Measurements from ENCODE around the gene LRP5.

Gene LRP5

DNA sequence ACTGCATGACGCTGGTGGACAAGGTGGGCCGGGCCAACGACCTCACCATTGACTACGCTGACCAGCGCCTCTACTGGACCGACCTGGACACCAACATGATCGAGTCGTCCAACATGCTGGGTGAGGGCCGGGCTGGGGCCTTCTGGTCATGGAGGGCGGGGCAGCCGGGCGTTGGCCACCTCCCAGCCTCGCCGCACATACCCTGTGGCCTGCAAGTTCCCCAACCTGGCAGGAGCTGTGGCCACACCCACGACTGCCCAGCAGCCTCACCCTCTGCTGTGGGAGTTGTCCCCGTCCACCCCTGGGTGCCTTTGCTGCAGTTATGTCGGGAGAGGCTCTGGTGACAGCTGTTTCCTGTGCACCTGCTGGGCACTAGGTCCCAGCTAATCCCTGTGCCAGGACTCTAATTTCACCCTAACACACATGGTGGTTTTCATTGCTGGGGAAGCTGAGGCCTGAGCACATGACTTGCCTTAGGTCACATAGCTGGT is 99.2 kb downstream of the LRP5 start:
- Histone ChIP-seq H3K36me3 (ENCODE audit: low read length) (no peaks in the 10 kb centered on the region), H3K4me2 (ENCODE audit: low read depth, low read length, poor library complexity, severe bottlenecking) (no peak overlapping the region), H3K9me3 (ENCODE audit: insufficient read depth, low read length) (no peaks in the 10 kb centered on the region)

DNA sequence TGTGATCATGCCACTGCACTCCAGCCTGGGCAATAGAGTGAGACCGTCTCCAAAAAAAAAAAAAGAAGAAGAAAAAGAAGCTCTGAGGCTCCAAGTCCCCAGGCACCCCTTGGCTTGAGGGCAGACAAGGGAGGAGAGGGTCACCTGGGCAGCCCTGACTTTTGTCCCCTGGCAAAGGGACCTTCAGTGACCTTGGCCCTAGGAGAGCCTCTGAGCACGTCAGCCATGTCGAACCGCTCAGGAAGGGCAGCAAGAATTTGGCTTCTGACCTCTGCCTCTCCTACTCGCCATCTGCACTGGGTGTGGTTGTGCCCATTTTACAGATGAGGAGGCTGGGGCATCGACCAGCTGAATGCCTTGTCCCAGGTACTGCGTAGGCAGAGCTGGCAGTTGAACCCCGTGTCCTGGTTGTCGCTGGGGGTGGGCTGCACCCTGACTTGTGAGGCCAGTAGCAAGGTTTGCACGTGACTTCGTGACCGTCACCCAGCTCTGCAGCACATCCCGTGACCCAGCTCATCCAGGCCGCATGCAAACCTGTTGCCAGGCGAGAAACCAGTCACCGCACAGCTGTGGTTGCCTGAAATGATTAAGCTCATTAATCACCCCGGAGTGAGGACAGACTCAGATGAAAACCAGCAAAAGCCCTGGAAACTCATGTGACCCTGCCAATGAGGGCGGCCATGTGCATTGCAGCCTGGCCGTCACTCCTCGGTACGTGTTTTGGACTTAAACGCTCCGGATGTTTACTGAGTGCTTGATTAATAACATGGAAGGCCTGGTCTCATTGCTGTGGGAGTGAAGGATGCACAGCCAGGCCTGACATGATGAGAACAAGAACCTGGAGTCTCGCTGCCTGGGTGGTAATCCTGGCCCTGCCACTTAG is 100.4 kb downstream of the LRP5 start:
- no peaks in the 10 kb centered on the region for H3K27me3 ChIP-seq (ENCODE audit: low read length)
- H3K9me3 ChIP-seq (ENCODE audit: insufficient read depth, low read length), result no peaks in the 10 kb centered on the region
- H3K79me2 ChIP-seq (ENCODE audit: insufficient read depth, low read length), result no peaks in the 10 kb centered on the region
- no peak overlapping the region for H3K27ac ChIP-seq (ENCODE audit: low read depth, low read length)
- H3K9me2 ChIP-seq (replicated peaks; ENCODE audit: insufficient read depth, low read length), result no peaks in the 10 kb centered on the region
- H2AFZ ChIP-seq (ENCODE audit: low read depth, low read length, severe bottlenecking), result no peak overlapping the region
- H3F3A ChIP-seq (ENCODE audit: insufficient read depth), result no peaks in the 10 kb centered on the region
- no peaks in the 10 kb centered on the region for H3K36me3 ChIP-seq (ENCODE audit: low read length)
- no peak overlapping the region for H3K9ac ChIP-seq (ENCODE audit: low read length)
- TF ChIP-seq, protein P1, sequence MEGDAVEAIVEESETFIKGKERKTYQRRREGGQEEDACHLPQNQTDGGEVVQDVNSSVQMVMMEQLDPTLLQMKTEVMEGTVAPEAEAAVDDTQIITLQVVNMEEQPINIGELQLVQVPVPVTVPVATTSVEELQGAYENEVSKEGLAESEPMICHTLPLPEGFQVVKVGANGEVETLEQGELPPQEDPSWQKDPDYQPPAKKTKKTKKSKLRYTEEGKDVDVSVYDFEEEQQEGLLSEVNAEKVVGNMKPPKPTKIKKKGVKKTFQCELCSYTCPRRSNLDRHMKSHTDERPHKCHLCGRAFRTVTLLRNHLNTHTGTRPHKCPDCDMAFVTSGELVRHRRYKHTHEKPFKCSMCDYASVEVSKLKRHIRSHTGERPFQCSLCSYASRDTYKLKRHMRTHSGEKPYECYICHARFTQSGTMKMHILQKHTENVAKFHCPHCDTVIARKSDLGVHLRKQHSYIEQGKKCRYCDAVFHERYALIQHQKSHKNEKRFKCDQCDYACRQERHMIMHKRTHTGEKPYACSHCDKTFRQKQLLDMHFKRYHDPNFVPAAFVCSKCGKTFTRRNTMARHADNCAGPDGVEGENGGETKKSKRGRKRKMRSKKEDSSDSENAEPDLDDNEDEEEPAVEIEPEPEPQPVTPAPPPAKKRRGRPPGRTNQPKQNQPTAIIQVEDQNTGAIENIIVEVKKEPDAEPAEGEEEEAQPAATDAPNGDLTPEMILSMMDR (IDR thresholded peaks at IDR 0.05; ENCODE audit: insufficient read depth, low read length, poor library complexity, severe bottlenecking), result no peak
- TF ChIP-seq EZH2phosphoT487 (conservative IDR thresholded peaks at IDR 0.05; ENCODE audit: low read length), result no peak
- no peak overlapping the region for H3K4me3 ChIP-seq (ENCODE audit: insufficient read depth, low read length, poor library complexity, severe bottlenecking)
- H3K4me2 ChIP-seq (ENCODE audit: low read depth, low read length, poor library complexity, severe bottlenecking), result no peak overlapping the region
- no peaks in the 10 kb centered on the region for H4K20me1 ChIP-seq (ENCODE audit: low read depth, low read length)

More for the DNA sequence above, 99.2 kb downstream of the LRP5 start:
- no peaks in the 10 kb centered on the region for H3K27me3 ChIP-seq (ENCODE audit: low read length)
- H3K9ac ChIP-seq (ENCODE audit: low read length), result no peak overlapping the region
- H3K4me3 ChIP-seq (ENCODE audit: insufficient read depth, low read length, poor library complexity, severe bottlenecking), result no peak overlapping the region
- no peaks in the 10 kb centered on the region for H3K9me2 ChIP-seq (replicated peaks; ENCODE audit: insufficient read depth, low read length)
- no peak overlapping the region for H3K27ac ChIP-seq (ENCODE audit: low read depth, low read length)
- no peak overlapping the region for H2AFZ ChIP-seq (ENCODE audit: low read depth, low read length, severe bottlenecking)
- TF ChIP-seq EZH2phosphoT487 (conservative IDR thresholded peaks at IDR 0.05; ENCODE audit: low read length), result no peak
- TF ChIP-seq, protein P1 (IDR thresholded peaks at IDR 0.05; ENCODE audit: insufficient read depth, low read length, poor library complexity, severe bottlenecking), result no peak
- H4K20me1 ChIP-seq (ENCODE audit: low read depth, low read length), result no peaks in the 10 kb centered on the region
- no peaks in the 10 kb centered on the region for H3F3A ChIP-seq (ENCODE audit: insufficient read depth)
- no peaks in the 10 kb centered on the region for H3K79me2 ChIP-seq (ENCODE audit: insufficient read depth, low read length)

DNA sequence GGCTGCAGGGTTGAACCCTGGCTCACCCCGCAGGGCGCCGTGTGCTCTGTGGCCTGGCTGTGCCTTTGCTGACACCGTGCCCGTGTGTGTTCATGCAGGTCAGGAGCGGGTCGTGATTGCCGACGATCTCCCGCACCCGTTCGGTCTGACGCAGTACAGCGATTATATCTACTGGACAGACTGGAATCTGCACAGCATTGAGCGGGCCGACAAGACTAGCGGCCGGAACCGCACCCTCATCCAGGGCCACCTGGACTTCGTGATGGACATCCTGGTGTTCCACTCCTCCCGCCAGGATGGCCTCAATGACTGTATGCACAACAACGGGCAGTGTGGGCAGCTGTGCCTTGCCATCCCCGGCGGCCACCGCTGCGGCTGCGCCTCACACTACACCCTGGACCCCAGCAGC is 101.2 kb downstream of the LRP5 start:
- Histone ChIP-seq H2AFZ (ENCODE audit: low read depth, low read length, severe bottlenecking) (no peak overlapping the region), H3K9me3 (ENCODE audit: insufficient read depth, low read length) (no peaks in the 10 kb centered on the region), H3K27ac (ENCODE audit: low read depth, low read length) (no peak overlapping the region), H3F3A (ENCODE audit: insufficient read depth) (no peaks in the 10 kb centered on the region), H3K9me2 (replicated peaks; ENCODE audit: insufficient read depth, low read length) (no peaks in the 10 kb centered on the region), H3K4me2 (ENCODE audit: low read depth, low read length, poor library complexity, severe bottlenecking) (no peak overlapping the region), H3K9ac (ENCODE audit: low read length) (no peak overlapping the region), H3K4me3 (ENCODE audit: insufficient read depth, low read length, poor library complexity, severe bottlenecking) (no peak overlapping the region), H3K36me3 (ENCODE audit: low read length) (no peaks in the 10 kb centered on the region), H4K20me1 (ENCODE audit: low read depth, low read length) (no peaks in the 10 kb centered on the region), H3K27me3 (ENCODE audit: low read length) (no peaks in the 10 kb centered on the region), H3K79me2 (ENCODE audit: insufficient read depth, low read length) (no peaks in the 10 kb centered on the region)
- TF ChIP-seq, protein P1 (IDR thresholded peaks at IDR 0.05; ENCODE audit: insufficient read depth, low read length, poor library complexity, severe bottlenecking), result no peak
- no peak for TF ChIP-seq EZH2phosphoT487 (conservative IDR thresholded peaks at IDR 0.05; ENCODE audit: low read length)
